MCF 10A (cell line): Measurements from ENCODE around the gene CEP170. TPM values are rescaled to one million over a fixed set of nuclear protein-coding genes. Genes with fewer than 3 reads are reported as not detected.
A peak's percentile ranks its signal among the peaks of the same experiment; 100 is the strongest.

Experiments
- BruUV-seq: library from RNA; stranded (reverse); fragments of 400-500 nt; replicated peaks from 2 replicates; lab custom pipeline; 2021; lab: Mats Ljungman, UMichigan
- CTCF ChIA-PET: fragments of 300-600 bp; sonication (Branson Sonifier 250); formaldehyde crosslinking; extraction: SDS; loops from one replicate; lab custom pipeline; 2021; ENCODE audit warnings: antibody characterized with exemption, inconsistent platforms; lab: Yijun Ruan, JAX
- POLR2A ChIA-PET: fragments of 300-600, 350-650 bp; sonication (Branson Sonifier 250); formaldehyde crosslinking; extraction: SDS; loops from one replicate; lab custom pipeline; 2020; ENCODE audit warnings: antibody characterized with exemption, inconsistent platforms; lab: Yijun Ruan, JAX
- DNase-seq: peaks from one replicate; pipeline ENCODE4 v3.0.0-alpha.2; 2018; ENCODE audit not compliant: unreplicated experiment
- H3K27ac Mint-ChIP-seq: one replicate; pipeline ENCODE4 v1.8.0; 2022; ENCODE audit warnings: mild to moderate bottlenecking, low read depth, mixed read lengths; ENCODE audit not compliant: unreplicated experiment
- H3K27me3 Mint-ChIP-seq: one replicate; pipeline ENCODE4 v1.8.0; 2022; ENCODE audit warnings: mixed read lengths; ENCODE audit not compliant: insufficient read depth, unreplicated experiment
- H3K36me3 Mint-ChIP-seq: one replicate; pipeline ENCODE4 v1.8.0; 2022; ENCODE audit warnings: mild to moderate bottlenecking, moderate library complexity, mixed read lengths; ENCODE audit not compliant: insufficient read depth, unreplicated experiment
- H3K4me1 Mint-ChIP-seq: one replicate; pipeline ENCODE4 v1.8.0; 2022; ENCODE audit warnings: mixed read lengths; ENCODE audit not compliant: insufficient read depth, unreplicated experiment
- H3K4me3 Mint-ChIP-seq: one replicate; pipeline ENCODE4 v1.8.0; 2022; ENCODE audit warnings: mild to moderate bottlenecking, moderate library complexity, mixed read lengths; ENCODE audit not compliant: unreplicated experiment
- H3K9me3 Mint-ChIP-seq: one replicate; pipeline ENCODE4 v1.8.0; 2022; ENCODE audit warnings: mixed read lengths; ENCODE audit not compliant: unreplicated experiment
- intact Hi-C: fragments of 100-400 bp; cut with micrococcal nuclease; formaldehyde crosslinking; loops from 2 replicates; pipeline ENCODE4 v1.14.1; 2022
- total RNA-seq: library from RNA; stranded (reverse); gene quantifications from 2 replicates; pipeline ENCODE4 v1.2.3, GENCODE V29; 2022
- TF ChIP-seq, protein P1 (sequence below): fragments of 200-600 bp; IDR thresholded peaks from one replicate; pipeline ENCODE4 v1.8.0; 2022; ENCODE audit warnings: antibody characterized with exemption, mild to moderate bottlenecking; ENCODE audit not compliant: unreplicated experiment

CEP170 gene
- total RNA-seq, 1 experiment from 2014 or later = 182 TPM

- Mint-ChIP-seq H3K4me3 (no peak overlapping the region), H3K27ac (peak overlapping the region; percentile 40), H3K36me3 (peaks cover 50% of the 10 kb centered on the region), H3K4me1 (peaks cover 32% of the 10 kb centered on the region), H3K27me3 (no peaks in the 10 kb centered on the region), H3K9me3 (no peaks in the 10 kb centered on the region)
- BruUV-seq = no TSS peak
- CTCF ChIA-PET = interaction anchor here (0.7 to 1.0 kb wide), 2 partner anchors 12 to 53 kb away, joined by 3 read pairs; no protein-coding TSS in a partner anchor
- POLR2A ChIA-PET = interaction anchor here (1.3 to 9.4 kb wide), 2 partner anchors 13 to 18 kb away, joined by 3 to 161 read pairs; partner anchors contain the start of genes CEP170 and SDCCAG8
- no peak for DNase-seq
- intact Hi-C loops = no loop called here
- TF ChIP-seq, protein P1, sequence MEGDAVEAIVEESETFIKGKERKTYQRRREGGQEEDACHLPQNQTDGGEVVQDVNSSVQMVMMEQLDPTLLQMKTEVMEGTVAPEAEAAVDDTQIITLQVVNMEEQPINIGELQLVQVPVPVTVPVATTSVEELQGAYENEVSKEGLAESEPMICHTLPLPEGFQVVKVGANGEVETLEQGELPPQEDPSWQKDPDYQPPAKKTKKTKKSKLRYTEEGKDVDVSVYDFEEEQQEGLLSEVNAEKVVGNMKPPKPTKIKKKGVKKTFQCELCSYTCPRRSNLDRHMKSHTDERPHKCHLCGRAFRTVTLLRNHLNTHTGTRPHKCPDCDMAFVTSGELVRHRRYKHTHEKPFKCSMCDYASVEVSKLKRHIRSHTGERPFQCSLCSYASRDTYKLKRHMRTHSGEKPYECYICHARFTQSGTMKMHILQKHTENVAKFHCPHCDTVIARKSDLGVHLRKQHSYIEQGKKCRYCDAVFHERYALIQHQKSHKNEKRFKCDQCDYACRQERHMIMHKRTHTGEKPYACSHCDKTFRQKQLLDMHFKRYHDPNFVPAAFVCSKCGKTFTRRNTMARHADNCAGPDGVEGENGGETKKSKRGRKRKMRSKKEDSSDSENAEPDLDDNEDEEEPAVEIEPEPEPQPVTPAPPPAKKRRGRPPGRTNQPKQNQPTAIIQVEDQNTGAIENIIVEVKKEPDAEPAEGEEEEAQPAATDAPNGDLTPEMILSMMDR = no peak
Measured at GRCh38 chr1:243269461-243269801, 14.3 kb upstream of the CEP170 start.

GRCh38 chr1:243268751-243269460, 13.8 kb upstream of the CEP170 start:
- no peak overlapping the region for H3K4me3 Mint-ChIP-seq
- no peaks in the 10 kb centered on the region for H3K27me3 Mint-ChIP-seq
- ChIA-PET CTCF (interaction anchor here (1.0 to 3.9 kb wide), 3 partner anchors 10 to 13 kb away, joined by 3 to 16 read pairs (median 3); partner anchors contain the start of gene SDCCAG8), POLR2A (interaction anchor here (1.0 to 9.4 kb wide), 4 partner anchors 10 to 26 kb away, joined by 4 to 161 read pairs (median 8); partner anchors contain the start of genes CEP170 and SDCCAG8)
- no peak for DNase-seq
- no peaks in the 10 kb centered on the region for H3K9me3 Mint-ChIP-seq
- intact Hi-C loops = no loop called here
- peaks cover 34% of the 10 kb centered on the region for H3K4me1 Mint-ChIP-seq
- peak overlapping the region; percentile 40 for H3K27ac Mint-ChIP-seq
- peaks cover 45% of the 10 kb centered on the region for H3K36me3 Mint-ChIP-seq
- no TSS peak for BruUV-seq
- TF ChIP-seq, protein P1 = no peak

GRCh38 chr1:243267914-243268653, 13.0 kb upstream of the CEP170 start:
- Mint-ChIP-seq H3K27ac (peak overlapping the region; percentile 50), H3K4me3 (peak overlapping the region; percentile 23), H3K9me3 (no peaks in the 10 kb centered on the region), H3K4me1 (peaks cover 34% of the 10 kb centered on the region), H3K36me3 (peaks cover 36% of the 10 kb centered on the region), H3K27me3 (no peaks in the 10 kb centered on the region)
- ChIA-PET POLR2A (interaction anchor here (0.6 to 9.4 kb wide), 7 partner anchors 11 to 376 kb away, joined by 3 to 161 read pairs (median 7); partner anchors contain the start of genes CEP170 and SDCCAG8), CTCF (interaction anchor here (1.0 to 3.9 kb wide), 2 partner anchors 9 to 12 kb away, joined by 3 to 16 read pairs; partner anchors contain the start of gene SDCCAG8)
- BruUV-seq = no TSS peak
- TF ChIP-seq, protein P1 = no peak
- DNase-seq = peak; percentile 84
- intact Hi-C loops = no loop called here
